Measurements from ENCODE around the gene MCOLN3. TPM values are rescaled to one million over a fixed set of nuclear protein-coding genes. Genes with fewer than 3 reads are reported as not detected.

Gene MCOLN3, protein sequence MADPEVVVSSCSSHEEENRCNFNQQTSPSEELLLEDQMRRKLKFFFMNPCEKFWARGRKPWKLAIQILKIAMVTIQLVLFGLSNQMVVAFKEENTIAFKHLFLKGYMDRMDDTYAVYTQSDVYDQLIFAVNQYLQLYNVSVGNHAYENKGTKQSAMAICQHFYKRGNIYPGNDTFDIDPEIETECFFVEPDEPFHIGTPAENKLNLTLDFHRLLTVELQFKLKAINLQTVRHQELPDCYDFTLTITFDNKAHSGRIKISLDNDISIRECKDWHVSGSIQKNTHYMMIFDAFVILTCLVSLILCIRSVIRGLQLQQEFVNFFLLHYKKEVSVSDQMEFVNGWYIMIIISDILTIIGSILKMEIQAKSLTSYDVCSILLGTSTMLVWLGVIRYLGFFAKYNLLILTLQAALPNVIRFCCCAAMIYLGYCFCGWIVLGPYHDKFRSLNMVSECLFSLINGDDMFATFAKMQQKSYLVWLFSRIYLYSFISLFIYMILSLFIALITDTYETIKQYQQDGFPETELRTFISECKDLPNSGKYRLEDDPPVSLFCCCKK
- 10 to 100 TPM in 1 of 5 experiments, under 1 TPM in 4; 0.77 to 11.1 (median 0.95) TPM for total RNA-seq
- polyA plus RNA-seq, result 1 to 10 TPM in 1 of 2 donors, under 1 TPM in 1; 0.43 to 1.5 TPM
- total RNA-seq, result 1.6 reads per million, percentile 5 among the genes with 10 or more reads in this experiment

DNA sequence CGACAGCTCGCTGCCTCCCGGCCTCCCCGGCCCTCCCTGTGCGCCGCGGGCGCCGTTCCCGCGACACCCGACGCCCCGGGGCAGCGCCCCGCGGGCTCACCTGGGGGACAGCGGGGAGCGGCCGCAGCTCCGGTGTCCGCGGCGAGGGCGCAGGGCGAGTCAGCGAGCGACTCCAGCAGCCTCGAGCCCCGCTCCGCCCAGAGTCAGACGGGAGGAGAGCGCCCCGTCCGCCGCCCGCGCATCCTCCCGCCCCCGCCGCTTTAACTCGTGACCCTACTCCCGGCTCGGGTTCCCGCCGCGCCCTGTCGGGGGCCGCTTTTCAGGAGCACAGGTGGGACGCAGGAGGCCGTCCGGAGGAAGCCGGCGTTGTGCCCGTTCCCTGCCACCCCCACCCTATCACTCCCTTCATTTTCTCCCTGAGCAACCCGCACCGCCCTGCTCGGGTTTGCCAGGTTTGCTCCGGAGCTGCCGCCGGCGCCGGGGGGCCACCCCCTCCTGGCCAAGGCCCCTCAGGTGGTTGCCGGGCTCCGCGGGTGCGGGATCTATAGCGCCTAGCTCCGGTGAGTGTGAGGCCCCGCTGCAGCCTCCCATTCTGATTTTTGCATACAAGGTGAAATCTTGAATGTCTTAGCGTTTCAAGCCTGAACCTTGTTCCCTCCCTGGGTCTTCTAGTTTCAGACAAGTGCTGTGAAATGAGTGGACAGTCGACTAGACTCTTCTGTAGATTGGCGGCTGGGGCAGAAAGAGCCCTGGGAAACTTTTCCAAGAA is at the start of gene MCOLN3:
Gene MCOLN3 (minus strand): TSS at position 205 of the 769 bp plus-strand sequence. CDS start 3,140 bp downstream, outside the sequence.
- intact Hi-C loops (cut with micrococcal nuclease), result loop anchor here (1.0 to 10.0 kb wide), 10 partner anchors 14 to 544 kb away; partner anchors contain the start of genes C1orf52 (in 2 of the 2), BCL10 (in 1 of the 2), GNG5 (in 1 of the 2) and MCOLN2 (in 1 of the 2)
- Mint-ChIP-seq H3K4me1 (peaks cover 7 to 35% (median 29%) of the 10 kb centered on the region in 7 donors), H3K4me3 (peak within 1 kb of the TSS; percentile 70 to 86 (median 80)), H3K9me3 (peaks cover 0 to 4% (median 0%) of the 10 kb centered on the region in 11 donors), H3K27me3 (peaks cover 47 to 60% (median 54%) of the 10 kb centered on the region in 5 donors), H3K27ac (peak within 1 kb of the TSS in 1 of 9 donors; percentile 55), H3K36me3 (peaks cover 0 to 6% (median 0%) of the 10 kb centered on the region in 5 donors)
- Histone ChIP-seq H3K4me1 (ENCODE audit: control insufficient read depth in 2 of 2, insufficient read depth in 2 of 2, low read length in 2 of 2) (peaks cover 10 to 21% of the 10 kb centered on the region in 2 donors), H3K4me3 (ENCODE audit: low read length) (peak within 1 kb of the TSS; percentile 38), H3K9me3 (ENCODE audit: control insufficient read depth in 2 of 3, low read length in 3 of 3) (no peaks in the 10 kb centered on the region), H3K36me3 (ENCODE audit: control insufficient read depth in 2 of 3, insufficient read depth in 3 of 3, low read length in 3 of 3) (no peaks in the 10 kb centered on the region), H3K27me3 (ENCODE audit: control insufficient read depth in 2 of 2, insufficient read depth in 2 of 2, low read length in 2 of 2) (peaks cover 11 to 13% of the 10 kb centered on the region in 2 donors), H3K27ac (ENCODE audit: low read depth, low read length) (no peak within 1 kb of the TSS)
- DNase-seq, result peak in 7 of 9 donors; percentile 9 to 56 (median 24)
- ChIA-PET POLR2A (interaction anchor here (1.5 kb wide), 1 partner anchor 10 kb away, joined by 3 read pairs; no protein-coding TSS in a partner anchor), CTCF (interaction anchor here (1.2 kb wide), 1 partner anchor 21 kb away, joined by 4 read pairs; no protein-coding TSS in a partner anchor)
- ATAC-seq, result peak; percentile 67

DNA sequence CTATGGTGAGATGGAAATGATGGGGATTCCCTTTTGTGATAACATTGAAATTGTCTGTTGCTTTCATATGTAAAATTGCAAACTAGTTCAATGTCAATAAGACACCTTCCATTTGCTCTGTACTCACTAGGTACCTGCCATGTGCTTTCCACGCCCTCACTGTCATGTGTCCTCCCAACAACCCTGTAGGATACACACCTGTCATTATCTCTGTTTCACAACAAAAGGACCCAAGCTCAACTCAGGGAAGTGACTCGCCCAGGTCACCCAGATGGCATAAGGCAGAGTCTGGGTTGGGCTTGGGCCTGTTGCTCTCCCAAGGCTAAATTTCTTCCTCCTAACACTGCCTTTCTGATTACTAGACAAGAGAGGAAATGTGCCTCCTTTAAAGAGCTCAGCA is 45.3 kb upstream of the MCOLN3 start:
- intact Hi-C loops (cut with micrococcal nuclease), result loop anchor here in 1 of 2 donors (5.0 kb wide), 1 partner anchor 41 kb away; no protein-coding TSS in a partner anchor
- no peaks in the 10 kb centered on the region for H3K36me3 ChIP-seq (ENCODE audit: control insufficient read depth in 2 of 3, insufficient read depth in 3 of 3, low read length in 3 of 3)

DNA sequence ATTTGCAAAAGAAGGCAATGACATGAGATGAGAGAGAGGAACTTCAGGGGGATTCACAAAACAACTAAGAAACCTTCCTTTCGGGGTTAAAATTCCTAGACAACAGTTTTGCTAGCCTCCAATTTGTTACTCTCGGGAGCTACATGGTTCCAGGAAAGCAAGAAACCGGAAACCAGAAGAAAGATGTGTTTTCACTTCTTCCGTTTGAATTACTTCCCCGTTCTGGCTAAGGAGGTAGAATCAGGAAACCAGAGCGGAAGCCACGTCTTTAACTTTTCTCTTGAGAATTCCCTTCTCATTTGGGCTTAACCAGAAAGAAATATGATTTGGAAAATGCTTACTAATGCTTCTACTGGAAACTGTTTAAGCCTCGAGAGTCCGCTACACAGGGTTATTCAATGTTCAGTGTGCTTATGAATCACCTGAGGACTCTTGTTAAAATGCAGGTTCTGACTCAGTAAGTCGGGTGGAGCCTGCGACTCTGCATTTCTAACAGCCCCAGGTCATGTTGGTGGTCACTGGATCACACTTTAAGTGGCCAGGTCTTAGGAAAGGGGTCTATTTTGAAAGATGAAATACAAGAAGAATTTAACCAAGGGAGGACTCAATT is 43.5 kb upstream of the MCOLN3 start:
- Histone ChIP-seq H3K4me3 (ENCODE audit: low read length) (peak overlapping the region; percentile 35), H3K27ac (ENCODE audit: low read depth, low read length) (no peak overlapping the region), H3K9me3 (ENCODE audit: control insufficient read depth in 2 of 3, low read length in 3 of 3) (no peaks in the 10 kb centered on the region), H3K4me1 (ENCODE audit: control insufficient read depth in 2 of 2, insufficient read depth in 2 of 2, low read length in 2 of 2) (peaks cover 0 to 6% of the 10 kb centered on the region in 2 donors), H3K36me3 (ENCODE audit: control insufficient read depth in 2 of 3, insufficient read depth in 3 of 3, low read length in 3 of 3) (no peaks in the 10 kb centered on the region), H3K27me3 (ENCODE audit: control insufficient read depth in 2 of 2, insufficient read depth in 2 of 2, low read length in 2 of 2) (no peaks in the 10 kb centered on the region)
- H3K9me3 Mint-ChIP-seq, result no peaks in the 10 kb centered on the region
- H3K4me1 Mint-ChIP-seq, result peaks cover 2 to 12% (median 8%) of the 10 kb centered on the region in 7 donors
- ChIA-PET POLR2A (interaction anchor here (1.0 kb wide), 1 partner anchor 108 kb away, joined by 4 read pairs; no protein-coding TSS in a partner anchor), CTCF (no interaction called here)
- ATAC-seq, result no peak
- peaks cover 0 to 7% (median 0%) of the 10 kb centered on the region in 5 donors for H3K36me3 Mint-ChIP-seq
- peaks cover 0 to 41% (median 12%) of the 10 kb centered on the region in 5 donors for H3K27me3 Mint-ChIP-seq
- intact Hi-C loops (cut with micrococcal nuclease), result loop anchor here in 1 of 2 donors (2.0 to 5.0 kb wide), 2 partner anchors 39 to 57 kb away; no protein-coding TSS in a partner anchor
- peak overlapping the region in 7 of 9 donors; percentile 15 to 72 (median 50) for H3K27ac Mint-ChIP-seq
- peak overlapping the region; percentile 39 to 79 (median 58) for H3K4me3 Mint-ChIP-seq
- peak in 1 of 9 donors; percentile 7 for DNase-seq

More for the DNA sequence above, 45.3 kb upstream of the MCOLN3 start:
- Mint-ChIP-seq H3K27me3 (peaks cover 0 to 49% (median 14%) of the 10 kb centered on the region in 5 donors), H3K4me1 (peaks cover 2 to 12% (median 8%) of the 10 kb centered on the region in 7 donors), H3K4me3 (no peak overlapping the region), H3K27ac (no peak overlapping the region), H3K9me3 (no peaks in the 10 kb centered on the region), H3K36me3 (peaks cover 0 to 7% (median 0%) of the 10 kb centered on the region in 5 donors)
- ChIA-PET CTCF (interaction anchor here (0.6 kb wide), 1 partner anchor 161 kb away, joined by 4 read pairs; no protein-coding TSS in a partner anchor), POLR2A (no interaction called here)
- H3K9me3 ChIP-seq (ENCODE audit: control insufficient read depth in 2 of 3, low read length in 3 of 3), result no peaks in the 10 kb centered on the region
- no peak for ATAC-seq
- DNase-seq, result no peak
- H3K27ac ChIP-seq (ENCODE audit: low read depth, low read length), result no peak overlapping the region
- no peaks in the 10 kb centered on the region for H3K27me3 ChIP-seq (ENCODE audit: control insufficient read depth in 2 of 2, insufficient read depth in 2 of 2, low read length in 2 of 2)
- H3K4me3 ChIP-seq (ENCODE audit: low read length), result no peak overlapping the region
- peaks cover 0 to 6% of the 10 kb centered on the region in 2 donors for H3K4me1 ChIP-seq (ENCODE audit: control insufficient read depth in 2 of 2, insufficient read depth in 2 of 2, low read length in 2 of 2)

DNA sequence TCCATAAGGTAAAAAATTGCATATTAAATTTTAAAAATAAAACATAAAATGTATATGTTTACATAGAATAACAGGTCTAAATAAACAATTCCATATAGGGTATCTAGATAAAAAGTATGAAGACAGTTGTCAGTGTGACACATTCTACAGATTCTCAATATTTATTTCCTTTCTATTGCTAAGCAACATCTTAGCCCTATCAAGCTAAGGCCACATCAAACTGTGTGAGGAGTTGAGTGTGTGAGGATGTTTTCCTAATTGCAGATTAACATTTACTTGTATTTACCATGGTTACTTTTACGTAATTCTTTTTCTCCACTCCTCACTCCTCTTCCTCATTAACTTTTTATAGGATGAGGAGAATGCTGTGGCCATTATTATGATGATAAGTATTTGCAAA is 41.9 kb upstream of the MCOLN3 start:
- Histone ChIP-seq H3K4me3 (ENCODE audit: low read length) (no peak overlapping the region), H3K27ac (ENCODE audit: low read depth, low read length) (no peak overlapping the region), H3K4me1 (ENCODE audit: control insufficient read depth in 2 of 2, insufficient read depth in 2 of 2, low read length in 2 of 2) (peaks cover 0 to 6% of the 10 kb centered on the region in 2 donors), H3K9me3 (ENCODE audit: control insufficient read depth in 2 of 3, low read length in 3 of 3) (no peaks in the 10 kb centered on the region), H3K36me3 (ENCODE audit: control insufficient read depth in 2 of 3, insufficient read depth in 3 of 3, low read length in 3 of 3) (no peaks in the 10 kb centered on the region), H3K27me3 (ENCODE audit: control insufficient read depth in 2 of 2, insufficient read depth in 2 of 2, low read length in 2 of 2) (no peaks in the 10 kb centered on the region)
- no peaks in the 10 kb centered on the region for H3K9me3 Mint-ChIP-seq
- peaks cover 0 to 37% (median 8%) of the 10 kb centered on the region in 5 donors for H3K27me3 Mint-ChIP-seq
- intact Hi-C loops (cut with micrococcal nuclease), result loop anchor here in 1 of 2 donors (2.0 to 5.0 kb wide), 2 partner anchors 38 to 59 kb away; no protein-coding TSS in a partner anchor
- no peak overlapping the region for H3K27ac Mint-ChIP-seq
- ATAC-seq (peak; percentile 70), DNase-seq (peak in 4 of 9 donors; percentile 6 to 31 (median 18))
- peaks cover 2 to 12% (median 8%) of the 10 kb centered on the region in 7 donors for H3K4me1 Mint-ChIP-seq
- no peak overlapping the region for H3K4me3 Mint-ChIP-seq
- POLR2A ChIA-PET, result no interaction called here
- H3K36me3 Mint-ChIP-seq, result peaks cover 0 to 7% (median 0%) of the 10 kb centered on the region in 5 donors
- CTCF ChIA-PET, result no interaction called here

DNA sequence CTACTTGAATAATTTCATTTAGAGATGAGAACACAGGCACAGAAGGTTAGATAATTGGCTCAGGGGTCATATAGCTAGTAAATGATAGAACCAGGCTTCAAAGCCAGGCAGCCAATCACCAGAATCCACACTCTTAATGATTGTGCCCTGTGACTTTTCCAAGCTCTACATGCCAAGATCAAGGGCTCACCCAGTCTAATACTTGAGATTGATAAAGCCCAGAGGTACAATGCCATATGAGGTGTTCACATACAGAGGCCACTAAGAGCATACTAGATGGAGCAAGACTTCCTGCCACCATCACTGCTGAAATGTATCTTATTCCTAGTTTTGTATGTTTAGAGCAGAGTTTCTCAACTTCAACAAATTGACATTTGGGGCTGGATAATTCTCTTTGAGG is 40.9 kb upstream of the MCOLN3 start:
- Histone ChIP-seq H3K4me1 (ENCODE audit: control insufficient read depth in 2 of 2, insufficient read depth in 2 of 2, low read length in 2 of 2) (peaks cover 0 to 6% of the 10 kb centered on the region in 2 donors), H3K9me3 (ENCODE audit: control insufficient read depth in 2 of 3, low read length in 3 of 3) (no peaks in the 10 kb centered on the region), H3K27me3 (ENCODE audit: control insufficient read depth in 2 of 2, insufficient read depth in 2 of 2, low read length in 2 of 2) (no peaks in the 10 kb centered on the region), H3K4me3 (ENCODE audit: low read length) (no peak overlapping the region), H3K36me3 (ENCODE audit: control insufficient read depth in 2 of 3, insufficient read depth in 3 of 3, low read length in 3 of 3) (no peaks in the 10 kb centered on the region), H3K27ac (ENCODE audit: low read depth, low read length) (no peak overlapping the region)
- Mint-ChIP-seq H3K27ac (no peak overlapping the region), H3K4me1 (peaks cover 2 to 12% (median 8%) of the 10 kb centered on the region in 7 donors), H3K9me3 (no peaks in the 10 kb centered on the region), H3K4me3 (no peak overlapping the region), H3K36me3 (peaks cover 0 to 7% (median 0%) of the 10 kb centered on the region in 5 donors), H3K27me3 (peaks cover 0 to 43% (median 8%) of the 10 kb centered on the region in 5 donors)
- ChIA-PET CTCF (no interaction called here), POLR2A (no interaction called here)
- no peak for DNase-seq
- intact Hi-C loops (cut with micrococcal nuclease), result no loop called here
- ATAC-seq, result no peak
